A204.1 (cell line): ENCODE data around the gene ST6GALNAC3.
"Not testable (repeated sequence)": the region's sequence is repeated elsewhere in the genome, so short reads cannot be mapped to it uniquely, and the experiment has no call there.

Source experiments
- FAIRE-seq: peaks from 2 replicates; lab custom pipeline; 2012; peaks lifted over from hg19 to GRCh38; lab: Jason Lieb, UNC

ST6GALNAC3 gene

DNA sequence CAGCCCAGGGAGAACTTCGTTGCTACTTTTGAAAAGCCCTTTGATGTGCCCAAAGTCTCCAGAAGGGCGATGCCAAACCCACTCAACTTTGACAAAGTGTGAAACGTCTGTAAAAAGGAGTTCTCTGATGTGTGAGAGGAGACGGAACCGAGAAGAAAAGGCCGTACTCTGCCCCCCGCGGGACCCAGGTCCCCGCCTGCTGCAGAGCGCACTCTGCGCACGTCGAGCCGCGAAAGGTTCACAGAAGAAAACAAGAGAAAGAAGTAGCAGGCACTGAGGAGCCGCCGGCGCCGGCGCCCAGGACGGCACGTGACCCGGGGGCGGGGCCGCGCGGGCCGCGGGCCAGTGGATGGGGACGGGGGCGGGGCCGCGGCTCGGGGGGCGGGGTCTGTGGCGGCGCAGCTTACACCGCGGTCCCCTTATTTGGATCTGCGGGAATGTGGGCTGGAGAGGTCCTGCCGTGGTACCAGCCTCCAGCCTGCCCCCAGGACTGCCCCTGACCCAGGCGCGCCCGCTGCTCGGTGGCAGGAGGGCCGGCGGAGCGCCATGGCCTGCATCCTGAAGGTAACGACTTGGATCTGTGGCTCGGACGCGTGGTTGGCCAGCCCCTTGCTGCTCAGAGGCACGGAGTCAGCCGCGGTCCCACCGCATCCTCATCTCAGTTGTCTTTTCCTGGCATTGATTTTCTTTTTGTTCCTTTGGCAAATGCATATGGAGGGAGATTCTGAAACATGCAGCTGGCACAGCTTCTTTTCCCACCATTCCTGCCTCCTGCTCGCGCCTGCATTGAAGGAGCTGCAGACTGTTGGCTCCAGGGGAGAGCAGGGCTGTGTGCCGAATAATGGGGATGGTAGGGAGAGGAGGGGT lies at the start of gene ST6GALNAC3:
ST6GALNAC3 (plus strand) TSS at position 426 of the 867 bp plus-strand sequence.
- no peak for FAIRE-seq

GRCh38 chr1:76027341-76027740 lies 47.2 kb upstream of the ST6GALNAC3 start:
- FAIRE-seq = no peak

DNA sequence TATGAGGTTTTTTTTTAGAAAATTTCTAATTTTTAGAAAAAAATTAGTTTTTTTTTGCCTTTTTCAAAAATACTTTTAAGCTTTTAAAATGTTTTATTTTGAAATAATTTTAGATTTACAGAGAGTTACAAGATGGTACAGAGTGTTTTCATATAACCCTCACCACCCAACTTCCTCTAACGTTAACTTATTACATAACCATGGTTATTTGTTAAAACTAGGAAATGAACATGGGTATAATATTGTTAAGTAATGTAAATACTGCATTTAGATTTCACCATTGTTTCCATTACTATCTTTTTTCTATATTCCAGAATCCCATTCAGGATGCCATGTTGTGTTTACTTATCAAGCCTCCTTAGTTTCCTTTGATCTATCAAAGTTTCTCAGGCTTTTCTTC lies 45.2 kb upstream of the ST6GALNAC3 start:
- peak; percentile 49 for FAIRE-seq

GRCh38 chr1:76031496-76031895 lies 43.0 kb upstream of the ST6GALNAC3 start:
- FAIRE-seq = no peak

GRCh38 chr1:76033800-76034475 lies 40.6 kb upstream of the ST6GALNAC3 start:
- no peak for FAIRE-seq

DNA sequence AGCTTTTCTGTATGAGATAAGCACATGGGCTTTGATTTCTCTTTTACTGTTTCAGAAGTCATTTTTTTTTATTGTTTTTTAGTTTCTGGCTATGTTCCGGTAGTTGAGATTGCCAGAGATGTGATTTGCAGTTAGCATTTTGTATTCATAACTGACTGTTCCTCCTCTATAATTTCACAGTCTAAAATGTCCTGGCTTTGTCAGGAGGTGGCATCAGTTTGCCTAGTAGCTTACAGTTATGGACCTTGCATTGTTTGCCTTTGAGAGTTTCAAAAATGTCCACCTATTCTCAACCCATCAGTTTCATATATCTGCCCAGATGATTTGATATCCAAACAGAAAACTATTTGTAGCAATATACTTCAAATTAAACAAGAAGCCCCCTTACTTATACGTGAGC lies 39.5 kb upstream of the ST6GALNAC3 start:
- FAIRE-seq = no peak

DNA sequence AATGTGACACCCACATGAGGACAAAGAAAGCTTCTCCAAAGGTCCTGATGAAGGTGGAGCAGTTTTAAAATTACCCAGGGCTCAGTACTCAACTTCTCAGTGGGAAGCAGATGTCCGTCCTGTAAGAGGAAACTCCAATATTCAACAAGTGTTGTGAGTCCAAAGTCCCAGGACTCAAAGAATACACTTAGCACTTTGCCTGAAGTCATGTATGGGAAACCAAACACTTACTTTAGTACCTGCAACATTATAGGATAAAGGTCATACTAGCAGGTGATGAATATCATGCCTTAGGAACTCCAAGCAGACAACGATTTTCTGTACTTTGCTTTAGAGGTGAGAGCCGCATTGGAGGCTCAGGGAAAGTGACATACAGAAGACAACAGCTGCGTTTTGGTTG lies 37.2 kb upstream of the ST6GALNAC3 start:
- FAIRE-seq = no peak

DNA sequence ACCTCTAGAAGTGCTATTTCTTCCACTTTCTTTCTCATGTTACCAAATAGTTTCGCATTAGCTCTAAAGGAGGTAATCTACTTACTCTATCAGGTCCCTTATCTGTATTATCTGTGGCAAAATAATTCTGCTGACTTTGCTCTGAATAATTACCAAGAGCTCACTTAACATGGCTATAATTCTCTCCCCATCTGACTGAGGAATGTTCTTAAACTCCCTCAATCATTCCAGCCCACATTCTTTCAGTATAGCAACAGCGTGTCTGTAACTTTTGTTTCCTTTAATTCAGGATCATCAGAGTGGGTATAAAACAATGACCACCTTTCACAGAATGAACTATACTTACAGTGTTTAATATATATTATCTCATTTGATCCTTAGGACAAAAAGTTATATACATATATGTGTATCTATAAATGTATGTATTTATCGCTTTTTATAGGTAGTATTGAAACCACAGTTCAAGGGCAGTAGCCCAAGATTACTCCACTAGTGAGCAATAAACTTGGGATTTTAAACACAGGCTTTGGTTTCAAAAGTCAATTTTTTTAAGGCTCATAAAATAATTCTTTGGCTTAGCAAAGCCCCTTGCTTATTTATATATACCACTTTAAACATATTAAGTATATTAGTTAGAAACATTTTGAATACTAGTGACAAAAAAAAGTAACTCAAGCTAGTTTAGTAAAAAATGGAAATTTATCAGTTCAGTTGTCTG lies 36.1 kb upstream of the ST6GALNAC3 start:
- no peak for FAIRE-seq

DNA sequence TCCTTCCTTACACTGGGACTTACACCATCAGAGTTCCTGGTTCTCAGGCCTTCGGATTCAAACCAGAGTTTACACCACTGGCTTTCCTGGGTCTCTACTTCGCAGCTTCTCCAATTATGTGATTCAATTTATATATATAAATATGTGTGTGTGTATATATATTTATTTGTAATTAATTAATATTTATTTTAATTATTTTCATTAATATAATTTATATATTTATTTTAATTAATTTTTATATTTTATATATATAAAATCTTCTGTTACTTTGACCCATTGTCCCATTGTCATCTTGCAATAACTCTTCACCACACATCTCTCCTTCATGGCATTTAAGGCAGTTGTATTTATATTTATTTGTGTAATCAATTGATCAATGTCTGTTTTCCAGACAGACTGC lies 28.4 kb upstream of the ST6GALNAC3 start:
- peak; percentile 21 for FAIRE-seq

DNA sequence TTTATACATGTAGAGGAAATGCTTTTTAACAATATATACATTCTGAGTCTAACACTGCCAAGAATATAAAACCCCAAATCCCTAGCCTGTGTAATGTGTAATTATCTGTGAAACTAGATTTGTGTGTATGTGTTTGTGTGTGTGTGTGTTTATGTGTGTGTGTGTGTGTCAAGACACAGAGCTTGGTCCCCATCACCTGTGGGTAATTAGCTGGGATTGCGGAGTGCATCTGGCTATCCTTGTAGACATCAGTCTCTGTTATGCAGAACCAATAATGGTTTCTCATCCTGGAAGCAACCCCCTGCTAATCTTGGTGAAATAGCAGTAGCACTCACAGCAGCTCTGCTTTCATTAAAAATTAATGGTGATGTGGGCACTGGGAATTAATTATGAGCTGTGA lies 26.3 kb upstream of the ST6GALNAC3 start:
- FAIRE-seq = no peak

DNA sequence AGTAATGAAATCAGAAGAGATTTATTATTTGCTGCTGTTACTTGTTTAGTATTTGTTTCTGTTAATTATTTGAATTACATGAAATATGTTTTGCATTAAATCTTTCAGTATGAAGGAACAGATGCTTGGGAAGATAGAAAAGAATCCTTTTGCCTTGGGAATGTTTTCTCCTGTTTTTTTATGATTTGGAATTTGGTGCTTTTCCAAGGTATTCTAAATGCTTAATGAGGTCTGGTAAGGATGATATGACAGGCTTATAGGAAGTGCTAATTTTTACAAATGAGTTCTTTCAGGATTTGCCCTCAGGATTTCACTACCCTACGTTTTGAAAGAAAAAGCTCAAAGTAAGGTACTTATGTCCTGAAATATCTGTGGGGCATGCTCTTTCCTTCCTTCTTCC lies 25.6 kb upstream of the ST6GALNAC3 start:
- FAIRE-seq = no peak

DNA sequence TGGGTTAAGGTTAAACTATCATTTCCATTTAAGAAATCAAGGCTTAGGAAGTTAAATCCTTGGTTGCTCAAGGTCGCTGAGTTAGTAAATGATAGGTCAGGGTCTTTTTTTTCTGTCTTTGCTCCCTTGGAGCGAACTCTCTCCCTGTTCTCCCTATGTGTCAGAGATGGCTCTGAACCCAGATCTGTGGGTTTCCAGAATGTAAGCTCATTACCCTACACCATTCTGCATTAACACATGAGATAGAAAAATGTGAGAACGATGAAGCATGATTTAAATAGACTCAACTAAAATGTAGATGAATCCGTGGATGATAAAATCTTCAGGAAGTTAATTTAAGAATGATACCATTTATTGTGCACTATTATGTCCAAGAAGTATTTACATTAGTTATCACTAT lies 25.0 kb upstream of the ST6GALNAC3 start:
- FAIRE-seq = no peak

DNA sequence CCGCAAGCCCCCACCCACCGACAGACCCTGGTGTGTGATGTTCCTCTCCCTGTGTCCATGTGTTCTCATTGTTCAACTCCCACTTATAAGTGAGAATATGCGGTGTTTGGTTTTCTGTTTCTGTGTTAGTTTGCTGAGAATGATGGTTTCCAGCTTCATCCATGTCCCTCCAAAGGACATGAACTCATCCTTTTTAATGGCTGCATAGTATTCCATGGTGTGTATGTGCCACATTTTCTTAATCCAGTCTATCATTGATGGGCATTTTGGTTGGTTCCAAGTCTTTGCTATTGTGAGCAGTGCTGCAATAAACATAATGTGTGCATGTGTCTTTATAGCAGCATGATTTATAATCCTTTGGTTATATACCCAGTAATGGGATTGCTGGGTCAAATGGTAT lies 24.5 kb upstream of the ST6GALNAC3 start:
- not testable (repeated sequence) for FAIRE-seq

DNA sequence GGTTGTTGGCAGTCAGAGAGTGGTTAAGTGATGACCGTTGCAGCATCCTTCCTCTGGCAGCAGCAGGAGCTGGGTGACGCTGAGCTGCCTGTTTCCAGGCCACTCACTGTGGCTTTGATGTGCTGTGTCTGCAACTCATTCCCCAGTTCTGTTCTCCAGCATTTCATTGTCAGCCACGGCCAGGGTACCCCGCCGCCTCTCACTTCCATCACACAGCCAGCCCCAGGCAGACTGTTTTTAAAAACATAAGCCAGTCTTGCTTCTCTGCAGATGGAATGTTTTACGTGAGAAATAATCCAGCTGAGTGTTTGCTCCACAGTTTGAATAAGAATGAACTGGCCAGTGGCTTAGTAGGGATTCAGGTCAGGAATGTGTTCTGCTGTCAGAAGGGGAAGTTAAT lies 21.5 kb upstream of the ST6GALNAC3 start:
- FAIRE-seq = no peak

- no peak for FAIRE-seq
Observed at GRCh38 chr1:76054359-76054758, 20.2 kb upstream of the ST6GALNAC3 start.

DNA sequence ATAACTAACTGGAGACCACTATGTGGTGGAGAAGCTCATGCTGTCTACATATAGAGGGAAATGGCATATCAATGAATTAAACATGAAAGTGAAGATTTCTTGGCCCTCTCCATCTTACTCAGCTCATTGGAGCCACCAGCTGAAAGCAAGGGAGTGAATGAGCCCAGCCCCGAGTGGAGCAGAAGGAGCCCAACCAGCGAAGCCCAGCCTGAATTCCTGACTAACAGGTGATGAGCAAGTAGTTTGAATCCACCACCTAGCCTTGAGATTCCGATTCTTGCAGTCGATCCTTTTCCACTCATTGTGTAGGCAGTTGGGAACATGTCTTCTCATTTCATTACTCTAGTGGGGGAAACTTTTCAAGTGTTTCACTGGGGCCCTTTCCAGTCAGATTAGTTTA lies 18.6 kb upstream of the ST6GALNAC3 start:
- FAIRE-seq = no peak

- no peak for FAIRE-seq
Observed at GRCh38 chr1:76059451-76059850, 15.1 kb upstream of the ST6GALNAC3 start.

GRCh38 chr1:76065270-76065669 lies 9.3 kb upstream of the ST6GALNAC3 start:
- FAIRE-seq = no peak

- FAIRE-seq = no peak
Observed at GRCh38 chr1:76066394-76066793, 8.2 kb upstream of the ST6GALNAC3 start.

GRCh38 chr1:76068542-76068941 lies 6.0 kb upstream of the ST6GALNAC3 start:
- no peak for FAIRE-seq

GRCh38 chr1:76068953-76069561 lies 5.5 kb upstream of the ST6GALNAC3 start:
- no peak for FAIRE-seq

- FAIRE-seq = no peak
Observed at GRCh38 chr1:76070538-76070937, 4.0 kb upstream of the ST6GALNAC3 start.

DNA sequence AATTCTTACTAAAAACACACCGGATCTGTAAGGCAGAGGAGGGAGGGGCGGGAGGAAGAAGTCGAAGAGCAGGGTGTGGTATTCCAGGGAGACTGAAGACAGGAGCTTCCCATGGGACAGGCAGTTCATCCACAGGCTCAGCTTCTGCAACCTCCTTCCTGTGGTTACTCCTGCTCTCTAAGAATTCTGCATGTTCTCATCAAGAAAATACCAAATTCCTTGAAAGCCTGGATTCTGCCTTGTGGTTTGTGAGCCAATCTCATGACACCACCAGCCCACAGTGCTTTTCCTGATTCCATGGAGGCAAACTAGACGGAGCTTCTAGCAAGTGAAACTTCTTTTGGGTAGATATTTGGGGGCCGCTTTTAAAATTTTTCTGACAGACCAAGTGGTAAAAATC lies 1.1 kb upstream of the ST6GALNAC3 start:
- FAIRE-seq = no peak
